ENCODE data around the gene RPP21.

- TF ChIP-seq EP300 (IDR thresholded peaks at IDR 0.05) (no peak), CTCF (IDR thresholded peaks at IDR 0.05) (no peak), POLR2A (IDR thresholded peaks at IDR 0.05) (no peak)
Observed at GRCh38 chr6:30391240-30391639, 46.3 kb downstream of the RPP21 start.
